Mesendoderm (in vitro differentiated cells): Measurements from ENCODE around the gene JPT1.

Experiments used
- DNase-seq: peaks from one replicate; pipeline ENCODE4 v3.0.0; 2013
- H2AK5ac ChIP-seq: 2 replicates; pipeline ENCODE4 v1.6.1; 2013; ENCODE audit warnings: low read length, inconsistent platforms
- H2BK120ac ChIP-seq: 2 replicates; pipeline ENCODE4 v1.6.1; 2013; ENCODE audit warnings: low read depth, mild to moderate bottlenecking, low read length, moderate library complexity, mixed read lengths
- H2BK15ac ChIP-seq: replicated peaks from 2 replicates; pipeline ENCODE4 v1.6.1; 2013; ENCODE audit warnings: low read depth, mild to moderate bottlenecking, moderate library complexity
- H2BK5ac ChIP-seq: 2 replicates; pipeline ENCODE4 v1.6.1; 2013; ENCODE audit warnings: low read length, inconsistent platforms
- H3K18ac ChIP-seq: 2 replicates; pipeline ENCODE4 v1.6.1; 2013; ENCODE audit warnings: mild to moderate bottlenecking, low read length, mixed read lengths
- H3K23ac ChIP-seq: one replicate; pipeline ENCODE4 v1.6.1; 2013; ENCODE audit warnings: low read length
- H3K27ac ChIP-seq: 2 replicates; pipeline ENCODE4 v1.5.1; 2013; ENCODE audit warnings: low read depth, mild to moderate bottlenecking, inconsistent platforms, low read length, moderate library complexity
- H3K27me3 ChIP-seq: 2 replicates; pipeline ENCODE4 v1.6.1; 2013; ENCODE audit warnings: low read length, control low read depth, mild to moderate bottlenecking, inconsistent platforms; ENCODE audit not compliant: insufficient read depth, poor library complexity
- H3K36me3 ChIP-seq: 2 replicates; pipeline ENCODE4 v1.6.1; 2013; ENCODE audit warnings: low read length, inconsistent platforms; ENCODE audit not compliant: control insufficient read depth, insufficient read depth
- H3K4ac ChIP-seq: one replicate; pipeline ENCODE4 v1.6.1; 2013; ENCODE audit warnings: low read depth, mild to moderate bottlenecking, low read length, moderate library complexity
- H3K4me1 ChIP-seq: 2 replicates; pipeline ENCODE4 v1.6.1; 2013; ENCODE audit warnings: low read depth, low read length, inconsistent platforms; ENCODE audit not compliant: control insufficient read depth
- H3K4me2 ChIP-seq: 2 replicates; pipeline ENCODE4 v1.6.1; 2013; ENCODE audit warnings: low read length
- H3K4me3 ChIP-seq: 2 replicates; pipeline ENCODE4 v1.5.1; 2013; ENCODE audit warnings: mild to moderate bottlenecking, low read length
- H3K56ac ChIP-seq: one replicate; pipeline ENCODE4 v1.6.1; 2013; ENCODE audit warnings: low read length
- H3K79me1 ChIP-seq: 2 replicates; pipeline ENCODE4 v1.6.1; 2013; ENCODE audit warnings: low read length, inconsistent platforms
- H3K79me2 ChIP-seq: 2 replicates; pipeline ENCODE4 v1.6.1; 2013; ENCODE audit warnings: mild to moderate bottlenecking, low read length; ENCODE audit not compliant: control insufficient read depth, insufficient read depth
- H3K9ac ChIP-seq: 2 replicates; pipeline ENCODE4 v1.6.1; 2013; ENCODE audit warnings: low read length, inconsistent platforms
- H4K5ac ChIP-seq: one replicate; pipeline ENCODE4 v1.6.1; 2013; ENCODE audit warnings: low read length
- H4K8ac ChIP-seq: one replicate; pipeline ENCODE4 v1.6.1; 2013; ENCODE audit warnings: low read depth, mild to moderate bottlenecking, control low read depth, low read length, moderate library complexity
- whole genome bisulfite sequencing: extraction: QIAGEN DNeasy Blood & Tissue Kit; methylation state at CpG from one replicate; pipeline ENCODE4 v1.1.7; 2013; ENCODE audit warnings: low lambda C conversion rate, missing lambda C conversion rate; ENCODE audit not compliant: insufficient coverage; ENCODE audit errors: extremely low coverage; 5-methylcytosine and 5-hydroxymethylcytosine counted together

The JPT1 gene

DNA sequence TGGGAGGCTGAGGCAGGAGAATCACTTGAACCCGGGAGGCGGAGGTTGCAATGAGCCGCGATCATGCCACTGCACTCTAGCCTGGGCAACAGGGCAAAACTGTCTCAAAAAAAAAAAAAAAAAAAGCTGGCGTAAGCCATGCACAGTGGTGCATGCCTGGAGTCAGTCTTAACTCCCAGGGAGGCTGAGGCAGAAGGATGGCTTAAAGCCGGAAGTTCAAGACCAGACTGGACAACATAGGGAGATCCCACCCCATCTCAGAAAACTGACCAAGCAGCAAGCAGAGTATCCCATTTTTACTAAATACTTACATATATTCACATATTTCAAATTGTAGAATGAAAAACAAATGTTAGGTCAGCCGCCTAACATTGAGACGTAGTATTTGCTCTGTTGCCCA lies 27.4 kb downstream of the JPT1 start:
- Histone ChIP-seq H3K27me3 (no peaks in the 10 kb centered on the region), H3K27ac (no peak overlapping the region), H3K9ac (no peak overlapping the region), H3K4me2 (no peak overlapping the region), H3K79me1 (peaks cover 10% of the 10 kb centered on the region), H3K36me3 (peaks cover 4% of the 10 kb centered on the region), H2AK5ac (no peak overlapping the region), H2BK5ac (no peak overlapping the region), H3K4ac (no peak overlapping the region), H3K18ac (no peak overlapping the region), H4K5ac (no peak overlapping the region), H2BK120ac (no peak overlapping the region), H3K56ac (no peak overlapping the region), H3K79me2 (peaks cover 4% of the 10 kb centered on the region), H3K4me3 (no peak overlapping the region), H2BK15ac (no peak overlapping the region), H4K8ac (no peak overlapping the region), H3K4me1 (peaks cover 1% of the 10 kb centered on the region), H3K23ac (no peak overlapping the region)
- WGBS, result no CpG with 5 or more reads among the region's 8 CpGs
- DNase-seq, result no peak

DNA sequence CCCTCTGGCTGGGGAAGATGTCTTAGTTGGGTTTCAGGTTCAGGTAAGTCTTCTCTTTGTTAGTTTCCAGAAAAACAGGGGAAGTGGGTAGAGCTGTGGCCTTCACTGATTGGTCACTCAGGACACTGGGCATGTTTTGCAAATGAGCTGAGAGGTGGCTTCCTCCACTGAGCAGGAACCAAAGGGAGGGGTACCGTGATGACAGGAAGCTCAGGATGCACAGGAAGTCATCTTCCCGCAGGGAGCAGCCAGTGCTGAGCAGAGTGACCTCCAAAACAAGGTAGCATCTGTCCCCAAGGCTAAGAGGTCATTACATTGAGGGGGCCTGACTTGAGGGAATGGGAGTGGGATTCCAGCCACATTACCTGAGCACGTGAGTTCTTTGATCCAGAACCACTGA lies 28.3 kb downstream of the JPT1 start:
- Histone ChIP-seq H2BK15ac (no peak overlapping the region), H3K56ac (no peak overlapping the region), H3K9ac (no peak overlapping the region), H2BK5ac (no peak overlapping the region), H2AK5ac (no peak overlapping the region), H3K23ac (no peak overlapping the region), H3K18ac (no peak overlapping the region), H3K27me3 (no peaks in the 10 kb centered on the region), H4K5ac (no peak overlapping the region), H3K4me2 (no peak overlapping the region), H3K36me3 (peaks cover 4% of the 10 kb centered on the region), H3K4ac (no peak overlapping the region), H3K27ac (no peak overlapping the region), H3K4me1 (peaks cover 1% of the 10 kb centered on the region), H3K79me2 (peaks cover 4% of the 10 kb centered on the region), H3K4me3 (no peak overlapping the region), H3K79me1 (peaks cover 10% of the 10 kb centered on the region), H2BK120ac (no peak overlapping the region), H4K8ac (no peak overlapping the region)
- peak; percentile 61 for DNase-seq
- WGBS, result no CpG with 5 or more reads among the region's 3 CpGs

DNA sequence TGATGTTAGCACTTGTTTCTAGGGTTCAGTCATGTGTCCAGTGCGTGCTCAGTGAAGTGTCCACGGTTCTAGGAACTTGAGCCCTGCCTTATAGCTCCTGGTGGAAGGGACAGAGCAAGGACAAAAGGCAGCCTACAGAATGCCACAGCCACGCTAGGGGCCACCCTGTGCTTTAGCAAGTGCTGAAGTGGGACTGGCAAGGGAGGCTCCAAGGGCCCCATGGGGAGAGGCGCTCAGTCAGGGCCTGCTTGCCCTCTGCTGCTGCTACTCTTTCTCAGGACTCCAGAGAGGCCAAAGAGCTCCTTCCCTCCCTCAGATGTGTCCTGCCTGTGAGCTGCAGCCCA lies 29.5 kb downstream of the JPT1 start:
- peaks cover 1% of the 10 kb centered on the region for H3K79me2 ChIP-seq
- no peak overlapping the region for H4K8ac ChIP-seq
- no peak overlapping the region for H3K27ac ChIP-seq
- H2BK120ac ChIP-seq, result no peak overlapping the region
- no peak overlapping the region for H3K23ac ChIP-seq
- no peak overlapping the region for H3K4ac ChIP-seq
- no peaks in the 10 kb centered on the region for H3K4me1 ChIP-seq
- H3K9ac ChIP-seq, result no peak overlapping the region
- H3K36me3 ChIP-seq, result peaks cover 6% of the 10 kb centered on the region
- no peak for DNase-seq
- H3K4me2 ChIP-seq, result no peak overlapping the region
- H3K27me3 ChIP-seq, result no peaks in the 10 kb centered on the region
- no peak overlapping the region for H4K5ac ChIP-seq
- H3K18ac ChIP-seq, result no peak overlapping the region
- H3K56ac ChIP-seq, result no peak overlapping the region
- H2BK5ac ChIP-seq, result no peak overlapping the region
- WGBS, result no CpG with 5 or more reads among the region's 4 CpGs
- H2BK15ac ChIP-seq, result no peak overlapping the region
- no peak overlapping the region for H2AK5ac ChIP-seq
- H3K79me1 ChIP-seq, result peaks cover 5% of the 10 kb centered on the region
- H3K4me3 ChIP-seq, result no peak overlapping the region

DNA sequence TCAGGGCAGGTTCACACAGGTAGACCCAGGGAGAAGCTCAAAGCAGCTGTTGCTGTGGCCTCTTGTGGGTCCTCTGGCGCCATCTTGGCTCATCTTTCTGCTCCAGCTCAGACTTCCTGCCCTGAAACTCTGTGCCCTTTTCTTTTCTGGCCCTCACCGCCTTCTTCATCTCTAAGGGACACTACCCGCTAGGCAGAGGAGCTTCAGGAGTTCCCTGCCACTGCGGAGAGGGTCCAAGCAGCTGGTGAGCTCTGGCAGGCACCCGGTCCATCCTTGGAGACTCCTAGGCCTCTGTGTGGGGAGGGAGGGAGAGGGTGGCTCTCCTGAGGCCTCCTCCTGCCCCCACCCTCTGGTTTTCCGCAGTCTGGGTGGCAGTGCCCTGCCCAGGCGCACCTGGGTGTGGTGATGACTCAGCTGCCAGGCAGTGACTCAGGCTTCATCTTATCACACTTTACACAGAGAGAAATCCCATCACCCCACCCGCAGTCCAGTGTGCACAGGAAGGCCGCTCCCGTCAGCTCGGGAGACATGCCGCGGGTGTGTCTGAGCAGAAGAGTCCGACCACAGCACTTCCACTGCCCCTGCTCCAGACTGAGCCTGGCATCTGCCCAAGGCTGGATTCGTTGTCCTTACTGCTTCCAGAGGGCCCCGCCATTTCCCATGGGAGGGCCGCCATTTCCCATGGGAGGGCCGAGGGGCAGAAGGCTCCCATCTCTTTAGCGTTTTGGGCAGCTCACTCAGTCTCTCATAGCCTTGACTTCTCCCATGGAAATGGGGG lies 30.1 kb downstream of the JPT1 start:
- peaks cover 2% of the 10 kb centered on the region for H3K79me1 ChIP-seq
- no peak overlapping the region for H3K4ac ChIP-seq
- H3K4me3 ChIP-seq, result no peak overlapping the region
- H2BK5ac ChIP-seq, result no peak overlapping the region
- H3K36me3 ChIP-seq, result peaks cover 4% of the 10 kb centered on the region
- no peak overlapping the region for H2BK120ac ChIP-seq
- H4K8ac ChIP-seq, result no peak overlapping the region
- H3K9ac ChIP-seq, result no peak overlapping the region
- H3K79me2 ChIP-seq, result no peaks in the 10 kb centered on the region
- no peak overlapping the region for H3K27ac ChIP-seq
- H2BK15ac ChIP-seq, result no peak overlapping the region
- H3K23ac ChIP-seq, result no peak overlapping the region
- H4K5ac ChIP-seq, result no peak overlapping the region
- no CpG with 5 or more reads among the region's 19 CpGs for WGBS
- no peak overlapping the region for H2AK5ac ChIP-seq
- no peaks in the 10 kb centered on the region for H3K27me3 ChIP-seq
- no peak overlapping the region for H3K56ac ChIP-seq
- H3K4me2 ChIP-seq, result no peak overlapping the region
- no peak for DNase-seq
- no peak overlapping the region for H3K18ac ChIP-seq
- no peaks in the 10 kb centered on the region for H3K4me1 ChIP-seq

DNA sequence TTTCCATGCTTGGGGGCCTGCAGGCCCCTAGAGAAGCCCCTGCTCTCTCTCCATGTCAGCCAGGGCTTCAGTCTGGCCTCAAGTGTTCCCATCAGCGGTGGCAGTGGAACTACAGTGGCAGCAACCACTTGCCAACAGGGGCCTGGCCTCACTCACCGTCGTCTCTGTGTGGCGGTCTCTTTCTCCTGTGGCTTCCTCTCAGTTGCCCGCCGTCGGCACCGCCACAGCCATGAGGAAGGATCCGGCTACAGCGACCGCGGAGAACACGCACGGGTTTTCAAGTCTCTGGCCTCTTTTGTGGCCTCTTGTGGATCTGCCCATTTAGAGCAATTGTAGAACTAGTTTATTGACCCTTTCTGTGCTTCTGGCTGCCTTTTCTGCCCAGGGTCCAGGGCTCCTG lies 36.0 kb downstream of the JPT1 start:
- DNase-seq, result no peak
- H3K4ac ChIP-seq, result no peak overlapping the region
- no peak overlapping the region for H3K18ac ChIP-seq
- no peak overlapping the region for H3K56ac ChIP-seq
- no peaks in the 10 kb centered on the region for H3K4me1 ChIP-seq
- peaks cover 2% of the 10 kb centered on the region for H3K36me3 ChIP-seq
- no peak overlapping the region for H2BK120ac ChIP-seq
- peaks cover 6% of the 10 kb centered on the region for H3K79me1 ChIP-seq
- no CpG with 5 or more reads among the region's 14 CpGs for WGBS
- no peaks in the 10 kb centered on the region for H3K27me3 ChIP-seq
- H3K4me3 ChIP-seq, result no peak overlapping the region
- H2BK5ac ChIP-seq, result no peak overlapping the region
- H3K23ac ChIP-seq, result no peak overlapping the region
- H3K9ac ChIP-seq, result no peak overlapping the region
- no peak overlapping the region for H4K5ac ChIP-seq
- H2BK15ac ChIP-seq, result no peak overlapping the region
- H4K8ac ChIP-seq, result no peak overlapping the region
- H2AK5ac ChIP-seq, result no peak overlapping the region
- no peaks in the 10 kb centered on the region for H3K79me2 ChIP-seq
- no peak overlapping the region for H3K4me2 ChIP-seq
- no peak overlapping the region for H3K27ac ChIP-seq

DNA sequence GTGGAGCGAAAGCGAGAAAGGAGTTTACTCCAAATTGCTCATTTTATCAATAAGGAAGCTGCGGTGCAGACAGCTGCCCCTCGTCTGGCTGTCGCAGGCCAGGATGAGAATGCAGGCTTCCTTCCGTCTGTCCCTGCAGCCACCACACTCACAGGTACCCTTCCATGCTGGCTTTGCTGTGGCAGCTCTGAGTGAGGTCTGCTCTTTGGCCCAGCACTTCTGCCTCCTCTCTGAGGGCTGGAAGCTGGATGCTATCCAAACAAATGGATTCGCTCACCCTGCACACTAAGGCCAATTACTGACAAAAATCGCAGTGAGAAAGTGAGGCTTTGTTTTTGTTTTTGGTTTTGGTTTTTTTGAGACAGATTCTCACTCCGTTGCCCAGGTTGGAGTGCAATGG lies 37.6 kb downstream of the JPT1 start:
- no peak for DNase-seq
- Histone ChIP-seq H3K18ac (no peak overlapping the region), H4K8ac (no peak overlapping the region), H3K27ac (no peak overlapping the region), H3K23ac (no peak overlapping the region), H3K4ac (no peak overlapping the region), H2BK15ac (no peak overlapping the region), H3K36me3 (peaks cover 2% of the 10 kb centered on the region), H2BK5ac (no peak overlapping the region), H3K56ac (no peak overlapping the region), H3K9ac (no peak overlapping the region), H3K4me3 (no peak overlapping the region), H3K79me1 (peaks cover 9% of the 10 kb centered on the region), H3K4me2 (no peak overlapping the region), H3K4me1 (no peaks in the 10 kb centered on the region), H4K5ac (no peak overlapping the region), H2AK5ac (no peak overlapping the region), H2BK120ac (no peak overlapping the region), H3K79me2 (no peaks in the 10 kb centered on the region), H3K27me3 (no peaks in the 10 kb centered on the region)
- WGBS, result no CpG with 5 or more reads among the region's 9 CpGs
